Measurements from ENCODE around the gene IGHMBP2.

DNA sequence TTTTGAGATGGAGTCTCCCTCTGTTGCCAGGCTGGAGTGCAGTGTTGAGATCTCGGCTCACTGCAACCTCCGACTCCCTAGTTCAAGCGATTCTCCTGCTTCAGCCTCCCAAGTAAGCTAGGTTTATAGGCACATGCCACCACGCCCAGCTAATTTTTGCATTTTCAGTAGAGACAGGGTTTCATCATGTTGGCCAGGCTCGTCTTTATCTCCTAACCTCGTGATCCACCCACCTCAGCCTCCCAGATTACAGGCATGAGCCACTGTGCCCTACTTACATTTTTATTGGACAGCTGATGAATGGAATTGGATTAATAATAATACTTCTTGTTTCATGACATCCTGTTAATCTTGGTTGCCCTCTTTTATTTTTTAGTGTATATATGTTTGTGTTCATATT lies 80.1 kb downstream of the IGHMBP2 start:
- TF ChIP-seq, protein P1, sequence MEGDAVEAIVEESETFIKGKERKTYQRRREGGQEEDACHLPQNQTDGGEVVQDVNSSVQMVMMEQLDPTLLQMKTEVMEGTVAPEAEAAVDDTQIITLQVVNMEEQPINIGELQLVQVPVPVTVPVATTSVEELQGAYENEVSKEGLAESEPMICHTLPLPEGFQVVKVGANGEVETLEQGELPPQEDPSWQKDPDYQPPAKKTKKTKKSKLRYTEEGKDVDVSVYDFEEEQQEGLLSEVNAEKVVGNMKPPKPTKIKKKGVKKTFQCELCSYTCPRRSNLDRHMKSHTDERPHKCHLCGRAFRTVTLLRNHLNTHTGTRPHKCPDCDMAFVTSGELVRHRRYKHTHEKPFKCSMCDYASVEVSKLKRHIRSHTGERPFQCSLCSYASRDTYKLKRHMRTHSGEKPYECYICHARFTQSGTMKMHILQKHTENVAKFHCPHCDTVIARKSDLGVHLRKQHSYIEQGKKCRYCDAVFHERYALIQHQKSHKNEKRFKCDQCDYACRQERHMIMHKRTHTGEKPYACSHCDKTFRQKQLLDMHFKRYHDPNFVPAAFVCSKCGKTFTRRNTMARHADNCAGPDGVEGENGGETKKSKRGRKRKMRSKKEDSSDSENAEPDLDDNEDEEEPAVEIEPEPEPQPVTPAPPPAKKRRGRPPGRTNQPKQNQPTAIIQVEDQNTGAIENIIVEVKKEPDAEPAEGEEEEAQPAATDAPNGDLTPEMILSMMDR (conservative IDR thresholded peaks at IDR 0.05) = no peak
- no peak for TF ChIP-seq EZH2 (IDR thresholded peaks at IDR 0.05; ENCODE audit: low read depth)
